Activated CD8-positive, alpha-beta memory T cell treated with anti-CD3 and anti-CD28 coated beads, Interleukin-2, amount 50 U/mL, for 48 hours (primary cell): ENCODE results near the gene LRRFIP1.
"Not testable (repeated sequence)": the region's sequence is repeated elsewhere in the genome, so short reads cannot be mapped to it uniquely, and the experiment has no call there.

Source experiments
- DNase-seq: peaks from one replicate; pipeline ENCODE4 v3.0.0-alpha.2; 2020

Gene LRRFIP1, protein sequence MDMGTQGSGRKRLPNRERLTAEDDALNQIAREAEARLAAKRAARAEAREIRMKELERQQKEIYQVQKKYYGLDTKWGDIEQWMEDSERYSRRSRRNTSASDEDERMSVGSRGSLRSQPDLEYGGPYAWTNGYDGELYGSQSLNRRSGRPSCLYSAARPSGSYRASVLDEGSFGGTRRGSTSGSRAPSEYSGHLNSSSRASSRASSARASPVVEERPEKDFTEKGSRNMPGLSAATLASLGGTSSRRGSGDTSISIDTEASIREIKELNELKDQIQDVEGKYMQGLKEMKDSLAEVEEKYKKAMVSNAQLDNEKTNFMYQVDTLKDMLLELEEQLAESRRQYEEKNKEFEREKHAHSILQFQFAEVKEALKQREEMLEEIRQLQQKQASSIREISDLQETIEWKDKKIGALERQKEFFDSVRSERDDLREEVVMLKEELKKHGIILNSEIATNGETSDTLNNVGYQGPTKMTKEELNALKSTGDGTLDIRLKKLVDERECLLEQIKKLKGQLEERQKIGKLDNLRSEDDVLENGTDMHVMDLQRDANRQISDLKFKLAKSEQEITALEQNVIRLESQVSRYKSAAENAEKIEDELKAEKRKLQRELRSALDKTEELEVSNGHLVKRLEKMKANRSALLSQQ

DNA sequence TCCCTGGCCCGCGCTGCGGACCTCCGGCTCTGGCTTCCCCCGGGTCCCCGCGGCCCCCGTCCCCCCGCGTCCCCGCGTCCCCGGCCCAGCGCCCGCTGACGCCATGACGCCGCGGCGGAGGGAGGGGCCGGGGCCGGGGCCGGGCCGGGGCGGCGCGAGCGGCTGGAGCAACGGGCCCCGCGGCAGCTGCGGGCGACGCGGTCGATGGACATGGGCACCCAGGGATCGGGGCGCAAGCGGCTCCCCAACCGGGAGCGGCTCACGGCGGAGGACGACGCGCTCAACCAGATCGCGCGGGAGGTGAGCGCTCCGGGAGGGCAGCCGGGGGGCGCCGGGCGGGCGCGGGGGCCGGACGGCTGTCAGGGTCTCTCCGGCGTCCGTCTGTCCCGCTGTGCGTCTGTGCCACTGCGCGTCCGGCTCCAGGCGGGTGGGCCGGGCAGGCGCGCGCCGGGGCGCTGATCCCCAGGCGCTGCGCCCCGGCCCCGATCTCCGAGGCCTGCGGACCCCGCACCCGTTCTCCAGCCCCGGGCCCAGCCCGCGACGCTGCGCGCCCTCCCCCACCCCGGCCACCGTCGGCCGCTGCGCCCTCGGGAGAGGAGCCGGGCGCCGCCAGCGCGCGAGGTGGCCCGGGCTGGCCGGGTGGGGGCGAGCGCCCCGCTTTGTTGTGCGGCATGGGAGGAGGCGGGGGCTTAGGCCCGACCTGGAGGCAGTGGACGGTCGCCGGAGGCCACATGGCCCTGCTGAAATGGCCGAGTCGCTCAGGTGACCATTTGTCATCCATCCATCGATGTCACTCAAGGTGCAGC, at the start of gene LRRFIP1:
TSS of gene LRRFIP1 (plus strand) at position 147 of the 806 bp plus-strand sequence. CDS start at position 205, 58 bp downstream.
- no peak for DNase-seq

DNA sequence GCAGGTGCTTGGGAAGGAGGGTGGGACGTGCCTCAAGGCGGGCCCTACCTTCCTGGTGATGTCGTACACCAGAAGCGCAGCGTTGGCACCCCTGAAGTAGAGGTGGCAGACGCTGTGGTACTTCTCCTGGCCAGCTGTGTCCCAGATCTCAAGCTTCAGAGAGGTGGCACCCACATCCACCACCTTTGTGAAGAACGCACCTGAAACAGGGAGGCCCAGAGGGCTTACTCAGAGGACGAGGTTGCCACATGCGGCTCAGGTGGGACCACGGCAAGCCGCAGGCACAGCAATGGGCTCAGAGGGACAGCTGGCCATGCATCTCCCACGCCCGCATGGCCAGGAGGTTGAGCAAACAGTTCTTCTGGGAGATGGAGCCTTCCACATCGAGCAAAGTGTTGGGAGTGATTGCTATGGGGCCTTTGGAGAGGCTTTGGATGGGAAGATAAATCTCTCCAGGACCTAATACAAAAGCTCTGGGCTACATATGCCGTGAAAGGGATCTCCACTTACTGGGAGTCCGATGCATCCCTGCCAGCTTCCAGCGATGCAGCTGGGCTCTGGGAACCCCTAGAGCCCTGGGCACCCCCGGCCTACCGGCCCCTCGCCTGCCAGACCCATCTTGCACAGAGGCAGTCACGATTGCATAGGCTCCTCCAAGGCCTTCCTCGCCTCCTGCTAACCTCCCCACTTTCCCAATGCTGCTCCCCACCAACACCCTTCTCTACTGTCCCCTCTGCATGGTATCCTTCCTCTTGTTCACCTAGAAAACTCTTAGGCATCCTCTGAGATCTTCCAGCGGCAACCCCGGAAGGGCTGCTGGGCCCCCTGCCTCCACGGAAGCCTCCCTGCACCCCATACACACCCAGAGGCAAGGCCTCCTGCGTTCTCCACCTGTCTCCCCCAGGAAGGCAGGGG, 49.2 kb upstream of the LRRFIP1 start:
- no peak for DNase-seq

DNA sequence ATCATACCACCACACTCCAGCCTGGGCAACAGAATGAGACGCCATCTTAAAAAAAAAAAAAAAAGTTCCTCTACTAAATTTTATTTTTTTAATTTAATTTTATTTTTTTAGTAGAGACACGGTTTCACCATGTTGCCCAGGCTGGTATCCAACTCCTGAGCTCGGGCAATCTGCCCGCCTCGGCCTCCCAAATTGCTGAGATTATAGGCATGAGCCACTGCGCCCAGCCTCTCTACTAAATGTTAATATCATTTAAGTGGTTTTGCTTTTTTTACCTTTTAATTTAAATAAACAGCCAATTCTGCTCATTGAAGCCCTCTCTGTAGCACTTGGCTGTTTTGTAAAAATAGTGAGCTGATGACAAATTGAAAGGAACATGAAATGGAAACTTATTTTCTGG, 46.1 kb upstream of the LRRFIP1 start:
- no peak for DNase-seq

DNA sequence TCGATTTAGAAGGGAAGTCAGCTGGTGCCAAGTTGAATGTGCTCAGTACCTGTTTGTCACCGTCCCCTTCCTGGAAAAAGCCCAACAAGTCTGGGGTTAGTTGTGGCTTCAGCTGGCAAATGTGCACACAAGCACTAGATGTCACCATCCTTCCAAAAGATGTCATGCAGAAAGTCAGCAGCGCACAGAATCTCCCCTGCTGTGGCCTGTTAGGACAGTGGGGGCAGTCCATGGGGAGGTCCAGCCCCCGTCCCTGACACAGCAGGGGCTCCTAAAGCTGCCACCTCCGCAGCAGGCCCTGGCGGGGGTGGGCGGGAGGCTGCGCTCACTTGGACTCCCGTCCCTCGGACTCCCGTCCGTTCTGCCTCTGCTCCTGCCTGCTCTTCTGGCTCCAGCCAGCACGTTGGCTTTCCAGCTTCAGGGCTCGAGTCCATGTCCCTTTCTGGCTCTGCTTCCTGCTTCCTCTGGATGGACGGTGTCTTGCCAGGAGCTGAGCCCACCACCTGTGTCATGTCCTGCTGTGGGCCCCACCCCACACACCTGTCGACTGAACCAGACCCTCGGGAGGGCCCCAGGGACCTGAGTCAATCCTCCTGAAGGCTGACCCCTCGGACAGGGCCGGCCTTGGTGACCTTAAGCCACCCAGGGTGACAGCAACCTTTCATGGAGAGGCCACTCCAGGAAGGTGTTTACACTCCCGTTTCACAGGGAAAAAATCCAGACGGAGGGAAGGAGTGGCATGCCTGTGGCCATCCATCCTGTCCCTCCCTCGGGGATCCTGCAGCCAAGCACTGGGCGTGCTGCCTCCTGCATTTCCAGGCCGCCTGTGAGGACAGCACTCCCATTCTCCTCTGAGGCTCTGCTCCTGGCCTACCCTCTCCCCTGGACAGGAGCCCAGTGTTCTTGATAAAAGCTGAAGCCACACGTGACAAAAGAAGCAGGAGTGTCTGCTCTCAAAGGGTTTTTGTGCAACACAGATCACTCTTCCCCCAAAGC, 45.3 kb upstream of the LRRFIP1 start:
- peak; percentile 69 for DNase-seq

DNA sequence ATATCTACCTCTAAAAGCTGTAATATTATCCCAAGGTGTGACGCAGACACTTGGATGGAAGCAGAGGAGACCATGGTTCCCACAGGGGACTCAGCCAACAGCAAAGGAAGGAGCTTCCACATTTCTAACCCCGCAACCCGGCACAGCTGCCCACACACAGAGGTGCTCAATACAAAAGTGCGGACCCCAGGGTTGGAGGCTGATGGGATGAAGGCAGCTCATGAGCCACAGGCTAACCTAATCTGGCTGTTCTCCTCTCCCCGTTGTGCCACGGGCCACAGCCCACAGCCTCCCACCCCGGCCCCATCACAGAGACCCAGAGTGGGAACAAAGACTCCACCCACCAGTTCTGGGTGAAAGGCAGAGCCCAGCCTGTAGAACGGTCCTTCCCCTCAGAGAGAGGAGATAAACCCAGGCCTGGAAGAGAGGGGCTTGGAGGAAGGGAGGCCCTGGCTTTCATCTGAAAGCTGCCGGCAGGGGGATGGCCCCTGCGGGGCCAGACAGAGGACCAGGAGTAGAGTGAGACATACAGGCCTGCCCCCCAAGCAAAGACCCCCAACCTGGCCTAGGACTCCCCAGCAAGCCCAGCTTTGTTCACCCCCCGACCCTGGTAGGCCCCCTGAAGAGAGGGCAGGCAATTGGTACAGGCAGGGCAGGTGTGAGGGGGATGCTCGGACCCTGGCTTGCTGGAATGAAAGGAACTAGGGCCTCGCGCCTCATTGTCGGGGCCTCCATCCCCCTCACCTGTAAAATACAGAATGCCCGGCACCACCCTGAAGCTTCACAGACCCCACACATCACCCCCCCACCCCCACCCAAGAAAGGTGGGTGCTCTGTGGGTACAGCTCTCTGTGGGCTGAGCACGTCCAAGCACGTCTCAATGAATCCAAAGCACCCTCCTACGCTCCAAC, 43.7 kb upstream of the LRRFIP1 start:
- DNase-seq, result no peak

DNA sequence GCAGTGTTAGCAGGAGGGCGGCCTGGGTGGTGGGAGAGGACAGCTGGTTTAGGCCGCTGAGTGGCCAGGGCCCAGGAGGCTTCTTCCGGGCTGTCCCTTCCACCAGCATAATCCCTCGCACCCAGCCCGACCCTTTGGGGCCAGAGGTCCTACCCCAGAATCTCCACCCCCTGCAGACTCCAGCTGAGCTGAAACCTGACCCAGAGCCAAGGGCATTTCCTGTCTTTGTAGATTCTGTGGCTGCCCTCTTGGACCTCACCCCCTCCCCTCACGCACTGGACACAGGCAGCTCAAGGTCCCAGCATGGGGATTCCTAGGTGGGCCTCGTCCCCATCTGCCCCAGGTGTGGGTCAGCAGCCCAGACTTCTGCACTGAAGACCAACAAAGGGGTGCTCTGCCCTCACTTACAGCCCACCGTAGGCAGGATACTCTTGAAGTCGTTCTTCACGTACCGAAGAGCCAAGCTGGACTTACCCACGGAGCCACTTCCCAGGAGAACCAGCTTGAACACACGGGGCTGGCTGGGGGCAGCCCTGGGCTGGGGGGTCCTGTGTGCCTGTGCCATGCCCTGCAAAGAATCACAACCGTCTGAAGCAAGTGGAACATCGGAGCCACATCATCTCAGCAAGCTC, 41.7 kb upstream of the LRRFIP1 start:
- DNase-seq, result no peak

DNA sequence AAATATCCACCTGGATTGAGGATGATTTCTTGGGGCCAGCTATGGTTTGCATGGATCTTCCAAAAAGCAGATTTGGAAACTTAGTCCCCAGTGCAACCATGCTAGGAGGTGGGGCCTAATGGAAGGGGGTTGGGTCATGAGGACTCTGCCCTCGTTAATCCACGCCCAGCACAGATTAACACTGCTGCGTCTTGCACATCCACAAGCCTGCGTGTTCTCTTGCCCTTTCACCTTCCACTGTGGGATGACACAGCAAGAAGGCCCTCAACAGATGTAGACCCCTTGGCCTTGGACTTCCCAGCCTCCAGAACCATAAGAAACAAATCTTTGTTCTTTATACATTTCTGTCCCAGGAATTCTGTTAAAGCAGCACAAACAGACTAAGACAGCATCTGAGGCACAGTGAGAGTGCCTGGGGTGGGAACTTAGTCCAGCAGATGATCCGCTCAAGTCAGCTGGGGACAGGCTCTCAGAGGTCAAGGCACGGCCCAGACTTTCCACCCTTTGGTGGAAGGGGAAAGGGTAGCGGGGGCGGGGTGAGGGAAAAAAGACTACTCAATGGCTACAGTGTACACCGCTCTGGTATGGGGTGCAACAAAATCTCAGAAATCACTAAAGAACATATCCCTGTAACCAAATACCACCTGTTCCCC, 39.2 kb upstream of the LRRFIP1 start:
- DNase-seq, result no peak

DNA sequence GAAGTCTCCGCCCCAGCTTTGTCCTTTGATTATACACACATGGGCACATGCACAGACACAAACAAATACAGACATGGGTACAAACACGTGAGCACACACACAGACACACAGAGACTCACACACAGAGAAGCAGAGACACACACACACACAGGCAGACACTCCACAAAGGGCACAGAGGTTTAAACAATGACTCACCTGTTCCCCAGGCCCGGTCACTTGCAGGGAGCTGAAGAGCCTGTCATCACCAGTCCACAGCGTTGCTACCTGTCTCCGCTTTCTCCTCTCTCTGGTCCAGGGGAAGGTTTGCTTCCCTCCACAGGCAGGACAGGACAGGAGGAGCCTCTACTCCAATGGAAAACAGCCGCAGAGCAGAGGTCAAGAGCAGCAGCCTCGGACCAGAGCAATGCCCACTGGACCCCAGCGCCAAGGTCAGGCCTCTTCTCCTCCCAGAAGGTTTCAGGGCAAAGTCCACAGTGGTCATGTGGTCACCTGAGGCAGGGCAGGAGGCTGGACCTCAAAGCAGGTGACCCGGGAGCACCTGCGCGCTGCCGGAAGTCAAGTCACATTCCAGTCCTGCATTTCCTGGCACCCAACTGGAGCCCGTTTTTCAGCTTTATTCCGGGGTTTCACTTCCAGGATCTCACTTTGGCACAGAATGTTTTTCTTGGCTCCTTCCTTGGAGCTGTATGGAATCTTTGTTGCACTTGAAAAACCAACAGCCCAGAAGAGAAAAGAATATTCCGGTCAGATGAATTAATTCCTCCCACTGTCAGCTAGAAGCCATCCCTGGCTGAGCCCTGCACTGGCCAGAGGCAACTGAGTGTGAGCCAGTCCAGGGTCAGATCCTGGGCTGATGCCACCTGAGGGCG, 36.9 kb upstream of the LRRFIP1 start, which contains the start of gene RAB17:
TSS of gene RAB17 (minus strand) at position 463 of the 869 bp plus-strand sequence. CDS start 4,580 bp downstream, outside the sequence.
- DNase-seq, result no peak

DNA sequence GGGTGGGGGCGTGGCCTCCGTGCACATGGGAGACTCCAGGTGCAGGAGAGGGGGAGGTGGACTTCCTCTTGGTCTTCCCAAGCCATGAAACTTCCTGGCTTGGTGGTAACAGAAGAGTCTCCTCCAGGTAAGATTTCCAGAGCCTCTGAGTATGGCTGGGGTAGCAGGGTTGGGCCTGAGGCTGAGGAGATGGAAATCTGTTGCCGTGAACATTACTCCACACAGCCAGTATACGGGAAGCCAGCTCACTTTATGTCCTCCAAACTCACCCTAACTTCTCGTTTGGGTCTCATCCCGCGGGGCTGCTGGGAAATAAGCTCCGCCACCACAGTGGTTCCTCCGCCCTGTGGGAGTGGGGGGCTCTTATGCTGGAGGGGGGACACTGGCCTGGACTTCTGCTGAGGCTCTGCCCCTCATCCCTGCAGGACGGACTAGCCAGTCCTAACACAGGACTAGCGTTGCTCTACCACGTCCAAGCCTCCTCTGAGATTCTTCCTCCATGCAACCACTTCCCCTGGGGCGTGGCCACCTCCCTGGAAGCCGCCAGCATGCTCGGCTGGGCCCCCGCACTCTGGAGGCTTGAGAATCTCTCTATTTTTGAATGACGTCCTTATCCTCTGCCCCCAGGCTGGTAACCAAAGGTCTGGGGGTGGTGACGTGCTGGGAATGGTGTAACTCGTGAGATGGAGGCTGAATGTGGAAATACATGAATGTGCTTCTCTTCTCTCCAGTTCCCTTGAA, 36.1 kb upstream of the LRRFIP1 start:
- DNase-seq, result no peak

DNA sequence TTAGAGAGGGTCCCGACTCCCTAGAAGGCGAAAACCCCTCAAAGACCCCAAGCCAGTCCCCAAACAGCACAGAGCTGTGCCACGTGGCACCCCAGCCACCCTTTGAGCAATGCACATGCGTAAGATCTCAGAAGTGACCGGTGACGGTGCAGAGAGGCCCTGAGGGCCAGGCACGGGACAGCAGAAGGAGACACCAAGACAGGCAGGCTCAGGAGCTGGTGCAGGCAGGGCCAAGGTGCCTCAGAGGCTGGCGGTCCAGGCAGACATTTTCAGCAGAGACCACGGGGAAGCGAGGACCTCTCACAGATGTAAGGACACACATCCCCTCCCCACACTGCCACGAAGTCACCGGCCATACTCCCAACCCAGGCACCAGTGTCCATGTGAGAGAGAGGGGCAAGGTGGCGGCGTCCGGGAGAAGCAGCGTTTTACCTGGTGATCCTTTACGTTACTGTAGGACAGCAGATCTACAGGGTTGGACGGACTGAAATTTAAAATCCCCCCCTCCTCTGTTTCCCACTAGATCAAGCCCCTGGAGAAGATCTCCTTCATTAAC, 34.9 kb upstream of the LRRFIP1 start:
- DNase-seq, result no peak

DNA sequence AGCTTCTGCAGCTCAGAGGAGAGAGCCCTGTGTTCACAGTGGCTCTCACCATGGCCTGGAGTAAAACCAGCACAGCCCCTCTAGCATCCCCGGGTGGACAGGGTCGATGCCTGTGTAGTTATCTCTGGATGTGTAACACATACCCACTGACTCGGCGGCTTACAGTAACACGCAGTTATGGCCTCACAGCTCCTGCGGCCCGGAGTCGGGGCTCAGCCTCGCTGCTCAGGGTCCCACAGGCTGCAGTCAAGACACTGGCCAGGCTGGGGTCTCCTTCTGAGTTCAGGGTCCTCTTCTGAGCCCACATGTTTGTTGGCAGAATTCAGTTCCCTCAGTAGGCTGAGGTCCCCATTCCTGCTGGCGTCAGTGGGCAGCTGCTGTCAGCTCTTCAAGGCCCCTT, 34.4 kb upstream of the LRRFIP1 start:
- DNase-seq, result no peak

DNA sequence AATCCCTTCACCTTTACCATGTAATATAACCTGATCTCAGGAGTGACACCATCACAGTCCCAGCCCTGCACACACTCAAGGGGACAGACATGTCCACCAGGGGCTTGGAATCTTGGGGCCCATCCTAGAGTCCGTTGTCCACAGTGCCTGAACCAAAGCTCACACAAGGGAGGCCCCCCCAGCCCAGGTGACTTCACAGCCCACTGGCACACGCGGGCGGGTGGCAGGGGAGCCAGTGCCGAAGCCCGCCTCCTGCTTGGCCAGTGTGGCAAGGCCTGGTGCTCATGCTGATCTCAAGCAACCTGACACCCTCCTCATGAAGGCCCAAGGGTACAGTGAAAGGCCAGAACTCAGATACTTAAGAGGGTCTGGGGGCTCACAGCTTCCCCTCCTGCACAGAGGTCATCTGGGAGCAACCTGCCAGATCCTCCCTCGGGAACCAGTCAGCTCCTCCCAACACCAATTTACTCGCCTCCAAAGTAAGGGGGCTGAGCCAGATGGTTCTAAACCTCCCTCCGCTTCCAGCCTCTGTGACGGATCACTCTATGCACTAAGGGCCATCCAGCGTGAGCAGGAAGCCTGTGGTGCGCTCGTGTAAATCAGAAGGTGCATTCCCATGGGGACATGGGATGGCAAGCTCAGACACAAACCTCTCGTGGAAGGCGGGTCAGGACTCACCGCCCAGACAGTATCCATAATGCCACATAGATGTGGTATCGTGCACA, 33.6 kb upstream of the LRRFIP1 start:
- DNase-seq, result no peak

DNA sequence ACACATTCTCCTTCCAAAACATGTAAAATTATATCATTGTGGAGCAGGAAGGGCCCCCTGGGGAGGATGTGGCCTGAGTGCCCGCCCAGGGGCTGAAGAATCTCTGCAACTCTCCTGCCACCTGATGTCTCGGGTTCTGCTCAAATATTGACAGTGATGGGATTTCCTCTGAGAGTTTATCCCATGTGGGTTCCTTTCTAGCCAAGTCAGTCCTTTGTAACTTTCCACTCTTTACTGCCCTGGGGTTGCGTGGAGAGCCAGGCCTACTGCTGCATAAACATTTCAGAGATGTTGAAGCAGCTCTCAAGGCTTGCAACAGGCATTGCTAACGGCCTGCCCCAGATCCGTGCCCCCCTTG, 32.9 kb upstream of the LRRFIP1 start:
- DNase-seq, result no peak

DNA sequence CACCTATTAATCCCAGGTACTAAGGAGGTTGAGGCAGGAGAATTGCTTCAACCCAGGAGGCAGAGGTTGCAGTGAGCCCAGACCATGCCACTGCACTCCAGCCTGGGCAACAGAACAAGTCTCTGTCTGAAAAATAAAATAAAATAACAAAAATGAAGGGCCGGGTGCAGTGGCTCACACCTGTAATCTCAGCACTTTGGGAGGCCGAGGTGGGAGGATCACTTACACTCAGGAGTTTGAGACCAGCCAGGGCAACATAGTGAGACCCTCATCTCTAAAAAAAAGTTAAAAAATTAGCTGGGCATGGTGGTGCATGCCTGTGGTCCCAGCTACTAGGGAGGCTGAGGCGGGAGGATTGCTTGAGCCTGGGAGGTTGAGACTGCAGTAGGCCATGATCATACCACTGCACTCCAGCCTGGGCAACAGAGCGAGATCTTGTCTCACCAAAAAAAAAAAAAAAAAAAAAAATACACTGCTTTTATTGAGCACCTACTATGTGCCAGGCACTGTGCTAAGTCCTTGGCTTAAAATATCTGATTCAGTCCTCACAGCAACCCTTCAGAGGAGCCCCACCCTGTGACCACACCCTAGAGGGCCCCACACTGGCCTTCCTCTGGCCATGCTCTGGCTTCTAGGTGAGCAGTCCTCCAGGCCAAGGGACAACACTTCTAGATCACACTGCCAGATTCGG, 31.4 kb upstream of the LRRFIP1 start:
- not testable (repeated sequence) for DNase-seq

DNA sequence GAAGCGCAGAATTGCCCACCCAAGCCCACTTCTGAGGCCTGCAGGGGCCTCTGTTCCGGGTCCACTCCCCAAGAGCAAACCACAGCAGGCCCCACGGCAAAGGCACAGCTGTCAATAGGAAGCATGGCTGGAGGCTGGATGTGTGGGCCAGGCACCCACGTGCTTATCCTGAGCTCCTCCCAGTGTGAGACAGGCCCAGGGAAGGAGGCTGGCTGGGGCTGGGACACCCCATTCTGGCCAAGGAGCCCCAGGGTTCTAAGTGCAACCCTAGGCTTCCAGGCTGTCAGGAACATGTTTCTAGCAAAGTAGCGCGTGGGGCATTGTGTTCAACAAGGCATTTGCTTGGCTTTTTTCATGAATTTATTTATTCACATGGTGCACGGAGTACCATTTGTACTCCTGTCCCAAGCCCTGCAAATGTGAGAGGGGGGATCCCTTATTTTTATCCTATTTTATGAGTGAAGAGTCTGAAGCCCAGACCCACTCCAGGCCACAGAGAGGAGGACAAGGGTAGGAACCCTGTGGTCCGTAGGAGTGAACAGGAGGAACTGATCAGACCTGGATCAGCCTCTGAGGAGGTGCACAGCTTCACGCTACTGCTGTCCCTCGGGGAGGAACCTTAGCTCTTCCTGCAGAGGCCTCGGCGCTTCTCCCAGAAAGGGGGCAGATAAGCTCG, 30.7 kb upstream of the LRRFIP1 start:
- no peak for DNase-seq
